HEK293T (cell line): Measurements from ENCODE around the gene CMTM5.

Source experiments
- CTBP1 ChIP-seq: fragments of 450-650 bp; IDR thresholded peaks from 2 replicates; pipeline ENCODE4 v1.6.1; 2016; ENCODE audit warnings: borderline replicate concordance
- FOXA1 ChIP-seq: fragments of 450-650 bp; IDR thresholded peaks from 2 replicates; pipeline ENCODE4 v1.6.1; 2016; ENCODE audit warnings: mild to moderate bottlenecking
- L3MBTL2 ChIP-seq: fragments of 450-650 bp; conservative IDR thresholded peaks from 2 replicates; pipeline ENCODE4 v1.6.1; 2016; ENCODE audit warnings: mild to moderate bottlenecking

GRCh38 chr14:23392613-23393012 is 15.8 kb downstream of the CMTM5 start:
- TF ChIP-seq L3MBTL2: no peak
- no peak for TF ChIP-seq CTBP1
- TF ChIP-seq FOXA1: no peak
